Measurements from ENCODE around the gene SEC16A. TPM values are rescaled to one million over a fixed set of nuclear protein-coding genes. Genes with fewer than 3 reads are reported as not detected.

Gene SEC16A
- total and polyA plus RNA-seq, 2 donors: 13.6 to 89.7 TPM

Other genes starting within 250 kb of the SEC16A start
- gene QSOX2, start 237.2 kb downstream of the SEC16A start, total RNA-seq: 3.9 TPM
- 11.5 TPM for gene QSOX2, start 237.2 kb downstream of the SEC16A start, polyA plus RNA-seq
- gene CCDC187, start 178.9 kb downstream of the SEC16A start, total RNA-seq: 0.24 TPM
- 0.23 TPM for gene CCDC187, start 178.9 kb downstream of the SEC16A start, polyA plus RNA-seq
- gene GPSM1, start 155.5 kb downstream of the SEC16A start, total RNA-seq: 6.1 TPM
- gene GPSM1, start 155.5 kb downstream of the SEC16A start, polyA plus RNA-seq: 13.1 TPM
- 41.9 TPM for gene DNLZ, start 119.3 kb downstream of the SEC16A start, total RNA-seq
- 15.7 TPM for gene DNLZ, start 119.3 kb downstream of the SEC16A start, polyA plus RNA-seq
- gene CARD9, start 109.4 kb downstream of the SEC16A start, total RNA-seq: 2.8 TPM
- gene CARD9, start 109.4 kb downstream of the SEC16A start, polyA plus RNA-seq: 3.5 TPM
- 2.1 TPM for gene SNAPC4, start 82.9 kb downstream of the SEC16A start, total RNA-seq
- 11.3 TPM for gene SNAPC4, start 82.9 kb downstream of the SEC16A start, polyA plus RNA-seq
- gene ENTR1, start 72.4 kb downstream of the SEC16A start, total RNA-seq: 26.7 TPM
- gene ENTR1, start 72.4 kb downstream of the SEC16A start, polyA plus RNA-seq: 60.3 TPM
- 26.5 TPM for gene PMPCA, start 72.4 kb downstream of the SEC16A start, total RNA-seq
- gene PMPCA, start 72.4 kb downstream of the SEC16A start, polyA plus RNA-seq: 52.3 TPM
- gene INPP5E, start 43.2 kb downstream of the SEC16A start, total RNA-seq: 3.9 TPM
- gene INPP5E, start 43.2 kb downstream of the SEC16A start, polyA plus RNA-seq: 17.5 TPM
- 14.9 TPM for gene NOTCH1, start 63.0 kb upstream of the SEC16A start, total RNA-seq
- gene NOTCH1, start 63.0 kb upstream of the SEC16A start, polyA plus RNA-seq: 15.9 TPM
- gene EGFL7, start 179.9 kb upstream of the SEC16A start, total RNA-seq: 18.1 TPM
- gene EGFL7, start 179.9 kb upstream of the SEC16A start, polyA plus RNA-seq: 118 TPM
- 8.2 TPM for gene AGPAT2, start 204.4 kb upstream of the SEC16A start, total RNA-seq
- 28.8 TPM for gene AGPAT2, start 204.4 kb upstream of the SEC16A start, polyA plus RNA-seq
- gene DIPK1B, start 229.5 kb upstream of the SEC16A start, total RNA-seq: 10.1 TPM
- 6.8 TPM for gene DIPK1B, start 229.5 kb upstream of the SEC16A start, polyA plus RNA-seq

Data from thymus (tissue), 2 donors.